COLO668 (cell line): ENCODE results near the gene PELI3.
A peak's percentile ranks its signal among the peaks of the same experiment; 100 is the strongest.
"Not testable (repeated sequence)": the region's sequence is repeated elsewhere in the genome, so short reads cannot be mapped to it uniquely, and the experiment has no call there.

Experiments used
- DNase-seq: peaks from one replicate; lab custom pipeline; 2025; ENCODE audit not compliant: unreplicated experiment; lab: John Stamatoyannopoulos, UW

The PELI3 gene

DNA sequence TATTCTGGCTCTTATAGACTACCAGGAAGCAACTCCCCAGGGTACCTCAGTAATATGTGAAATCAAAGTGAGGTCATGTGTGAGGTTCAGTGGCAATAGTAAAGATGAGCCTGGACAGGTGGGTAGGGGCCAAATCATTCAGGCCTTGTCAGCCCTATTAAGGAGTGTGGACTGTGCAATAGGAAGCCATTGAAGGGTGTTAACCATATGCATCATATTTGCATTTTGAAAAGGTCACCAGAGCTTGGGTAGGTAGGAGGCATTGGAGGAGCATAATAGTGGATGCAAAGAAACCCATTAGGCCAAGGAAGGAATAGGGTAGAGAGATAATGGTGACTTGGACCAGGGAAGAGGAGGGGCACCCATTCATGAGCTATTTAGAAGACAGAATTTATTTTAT, 19.7 kb upstream of the PELI3 start:
- no peak for DNase-seq

DNA sequence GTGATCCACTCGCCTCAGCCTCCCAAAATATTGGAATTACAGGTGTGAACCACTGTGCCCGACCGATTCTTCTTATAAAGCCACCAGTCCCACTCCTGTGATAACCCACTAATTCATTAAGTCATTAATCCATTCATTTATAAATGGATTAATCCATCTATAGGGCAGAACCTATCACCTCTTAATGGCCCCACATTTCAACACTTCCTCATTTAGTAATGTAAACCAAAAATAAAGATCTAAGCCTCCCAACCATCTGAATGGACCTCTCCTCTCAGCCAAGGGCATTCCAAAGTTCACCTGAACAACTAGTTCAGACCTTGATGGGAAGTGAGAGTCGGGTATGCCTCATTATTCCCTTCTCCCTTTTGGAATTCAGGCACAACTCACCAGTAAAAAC, 18.2 kb upstream of the PELI3 start:
- DNase-seq = no peak

DNA sequence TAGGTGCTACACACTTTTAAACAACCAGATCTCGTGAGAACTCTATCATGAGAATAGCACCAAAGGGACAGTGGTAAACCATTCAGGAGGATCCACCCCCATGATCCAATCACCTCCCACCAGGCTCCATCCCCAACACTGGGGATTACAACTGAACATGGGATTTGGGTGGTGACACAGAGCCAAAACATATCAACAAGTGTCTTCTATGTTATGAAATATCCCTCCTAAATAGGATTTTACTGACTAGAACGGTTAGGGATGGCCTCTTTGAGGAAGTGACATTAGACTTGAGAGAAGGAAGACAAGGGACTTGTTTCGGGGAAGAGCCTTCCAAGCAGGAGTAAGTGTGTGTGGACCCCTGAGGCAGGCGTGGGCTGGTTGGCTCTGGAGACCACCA, 16.1 kb upstream of the PELI3 start:
- no peak for DNase-seq

DNA sequence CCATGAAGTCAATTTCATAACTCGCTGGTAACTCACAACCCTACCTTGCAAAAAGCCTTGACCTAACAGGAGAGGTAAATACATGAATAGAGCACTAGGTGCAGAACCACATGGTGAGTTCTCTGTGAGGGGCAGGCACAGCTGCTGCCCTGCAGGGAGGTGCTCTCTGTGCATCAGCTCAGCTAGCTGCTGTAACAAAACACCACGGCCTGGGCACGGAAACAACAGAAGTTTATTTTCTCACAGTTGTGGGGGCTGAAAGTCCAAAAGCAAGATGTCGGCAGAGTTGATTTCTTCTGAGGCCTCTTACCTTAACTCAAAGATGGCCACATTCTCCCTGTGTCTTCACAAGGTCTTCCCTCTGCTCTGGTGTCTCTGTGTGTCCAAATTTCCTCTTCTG, 15.0 kb upstream of the PELI3 start:
- no peak for DNase-seq

DNA sequence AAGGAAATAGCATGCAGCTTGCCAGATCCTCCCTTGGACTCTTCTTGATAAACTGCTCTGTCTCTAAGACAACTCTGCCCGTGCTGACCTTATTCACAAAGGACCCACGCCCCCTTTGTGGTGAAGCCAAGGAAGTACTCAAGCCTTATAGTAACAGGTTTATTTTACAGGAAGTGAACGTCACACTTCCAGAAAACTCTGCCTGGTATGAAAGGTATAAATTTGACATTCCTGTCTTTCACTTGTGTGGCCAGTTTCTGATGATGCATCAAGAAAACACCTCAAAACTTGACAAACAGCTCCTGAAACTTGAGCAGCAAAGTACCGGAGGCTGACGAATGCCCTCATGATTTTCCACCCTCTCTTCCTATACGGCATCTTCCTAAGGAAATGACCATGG, 12.5 kb upstream of the PELI3 start:
- no peak for DNase-seq

DNA sequence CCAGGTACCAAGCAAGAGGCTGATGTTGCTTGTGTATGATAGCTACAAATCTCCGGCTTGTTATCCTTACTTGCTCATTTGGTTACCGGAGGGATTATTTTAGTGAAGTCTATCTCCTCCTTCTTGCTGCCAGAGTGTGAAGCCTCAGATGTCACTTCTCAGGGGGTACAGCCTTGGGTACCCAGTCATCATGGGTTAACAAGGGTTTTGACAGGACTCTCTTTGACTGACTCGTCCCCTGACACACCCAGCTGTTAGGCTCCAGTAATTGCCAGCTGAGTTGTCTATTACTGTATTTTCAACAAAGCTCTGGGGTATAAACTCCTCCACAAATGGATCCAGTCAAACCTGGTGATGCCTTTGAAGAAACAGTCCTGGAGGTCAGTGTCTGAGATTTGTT, 11.9 kb upstream of the PELI3 start:
- DNase-seq = no peak

DNA sequence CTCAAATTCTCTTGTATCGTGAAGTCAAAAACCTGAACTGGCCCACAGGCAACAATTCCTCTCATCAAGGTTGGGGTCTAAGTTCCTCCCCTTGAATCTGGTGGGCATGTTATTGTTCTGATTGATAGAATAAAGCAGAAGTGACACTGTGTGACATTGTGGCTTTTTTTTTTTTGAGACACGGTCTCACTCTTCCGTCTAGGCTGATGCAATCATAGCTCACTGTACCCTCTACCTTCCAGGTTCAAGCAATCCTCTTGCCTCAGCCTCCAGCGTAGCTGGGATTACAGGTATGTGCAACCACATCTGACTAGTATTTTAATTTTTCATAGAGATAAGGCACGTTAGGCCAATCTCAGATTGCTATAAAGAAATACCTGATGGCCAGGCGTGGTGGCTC, 8.9 kb upstream of the PELI3 start:
- no peak for DNase-seq

DNA sequence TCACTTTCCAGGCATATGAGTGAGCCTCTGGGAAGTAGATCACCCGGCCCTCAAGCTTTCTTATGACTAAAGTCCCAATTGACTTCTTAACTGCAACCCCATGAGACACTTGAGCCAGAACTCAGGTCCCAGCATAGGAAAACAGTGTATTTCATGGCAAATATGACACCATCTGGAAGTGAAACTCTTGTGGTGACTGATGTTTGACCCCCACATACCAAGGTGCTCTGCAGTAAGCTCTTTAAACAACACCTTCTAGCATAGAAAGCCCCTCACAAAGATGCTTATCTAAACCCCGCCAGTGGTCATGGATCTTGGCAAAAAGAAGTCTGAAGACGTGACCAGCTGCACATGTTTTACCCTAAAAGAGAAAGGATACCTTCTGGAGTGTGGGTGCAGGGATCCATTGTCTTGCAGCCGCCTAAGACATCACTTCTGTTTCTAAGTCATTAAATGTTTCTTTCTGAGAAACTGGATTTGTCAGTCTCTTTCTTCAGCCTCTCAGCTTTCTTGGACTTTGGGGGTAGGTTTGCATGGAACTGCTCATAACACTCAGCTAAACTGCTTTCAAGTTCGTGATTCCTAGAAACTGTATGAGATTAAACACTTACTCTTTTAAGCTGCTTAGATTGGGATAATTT, 7.4 kb upstream of the PELI3 start:
- no peak for DNase-seq

DNA sequence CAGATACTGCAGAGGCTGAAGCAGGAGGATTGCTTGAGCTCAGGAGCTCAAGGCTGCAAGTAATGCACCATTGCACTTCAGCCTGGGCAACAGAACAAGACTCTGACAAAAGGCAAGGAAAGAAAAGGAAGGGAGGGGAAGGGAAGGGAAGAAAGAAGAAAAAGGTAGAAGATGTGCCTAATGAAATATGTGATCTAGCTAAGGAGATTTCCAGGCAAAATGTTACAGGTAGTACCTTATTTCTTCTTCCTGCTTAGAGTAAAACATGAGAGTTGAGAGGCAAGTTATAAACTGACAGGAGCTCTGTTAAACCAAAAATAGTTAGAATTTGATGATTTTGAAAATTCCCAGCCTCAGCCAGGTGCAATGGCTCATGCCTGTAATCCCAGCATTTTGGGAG, 4.7 kb upstream of the PELI3 start:
- no peak for DNase-seq

DNA sequence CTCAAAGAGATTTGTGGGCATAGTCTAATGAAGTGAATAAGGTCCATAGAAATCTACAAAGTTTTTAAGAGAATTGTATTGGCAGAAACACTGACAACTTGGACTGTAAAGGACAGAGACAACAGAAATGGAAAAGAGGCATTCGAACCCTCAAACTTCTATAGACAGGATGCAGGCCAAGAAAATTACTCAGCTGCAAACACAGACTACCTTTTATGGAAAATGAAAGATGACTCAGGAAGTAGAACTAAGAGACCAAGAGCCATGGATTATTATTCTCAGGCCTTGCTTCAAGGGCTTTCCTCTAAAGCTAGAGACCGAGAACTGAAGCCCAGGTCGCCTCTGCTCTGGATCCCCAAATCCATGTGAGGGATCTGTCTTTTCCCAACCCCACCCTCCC, 3.8 kb upstream of the PELI3 start:
- DNase-seq = no peak

DNA sequence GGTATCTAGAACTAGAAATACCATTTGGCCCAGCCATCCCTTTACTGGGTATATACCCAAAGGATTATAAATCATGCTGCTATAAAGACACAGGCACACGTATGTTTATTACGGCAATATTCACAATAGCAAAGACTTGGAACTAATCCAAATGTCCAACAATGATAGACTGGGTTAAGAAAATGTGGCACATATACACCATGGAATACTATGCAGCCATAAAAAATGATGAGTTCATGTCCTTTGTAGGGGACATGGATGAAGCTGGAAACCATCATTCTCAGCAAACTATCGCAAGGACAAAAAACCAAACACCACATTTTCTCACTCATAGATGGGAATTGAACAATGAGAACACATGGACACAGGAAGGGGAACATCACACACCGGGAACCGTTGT, 2.6 kb upstream of the PELI3 start:
- not testable (repeated sequence) for DNase-seq

DNA sequence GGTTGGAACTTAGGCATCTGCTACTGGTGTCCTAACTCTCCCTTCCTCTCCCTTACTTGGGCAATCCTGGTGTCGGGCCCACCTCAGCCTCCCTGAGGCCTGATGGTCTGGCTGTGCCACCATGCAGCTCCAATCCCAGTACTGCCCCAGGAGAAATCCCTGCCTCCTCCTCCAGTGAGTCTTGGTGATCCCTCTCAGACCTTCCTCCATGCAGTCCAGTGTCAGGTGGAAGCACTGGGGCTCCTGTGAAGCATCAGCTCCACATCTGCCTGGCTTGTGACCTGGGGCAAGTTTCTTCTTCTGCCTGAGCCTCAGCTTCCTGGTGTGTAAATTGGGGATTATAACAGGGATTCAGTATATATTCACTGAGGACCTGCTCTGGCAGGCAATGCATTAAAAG, 1.8 kb upstream of the PELI3 start:
- DNase-seq = no peak

DNA sequence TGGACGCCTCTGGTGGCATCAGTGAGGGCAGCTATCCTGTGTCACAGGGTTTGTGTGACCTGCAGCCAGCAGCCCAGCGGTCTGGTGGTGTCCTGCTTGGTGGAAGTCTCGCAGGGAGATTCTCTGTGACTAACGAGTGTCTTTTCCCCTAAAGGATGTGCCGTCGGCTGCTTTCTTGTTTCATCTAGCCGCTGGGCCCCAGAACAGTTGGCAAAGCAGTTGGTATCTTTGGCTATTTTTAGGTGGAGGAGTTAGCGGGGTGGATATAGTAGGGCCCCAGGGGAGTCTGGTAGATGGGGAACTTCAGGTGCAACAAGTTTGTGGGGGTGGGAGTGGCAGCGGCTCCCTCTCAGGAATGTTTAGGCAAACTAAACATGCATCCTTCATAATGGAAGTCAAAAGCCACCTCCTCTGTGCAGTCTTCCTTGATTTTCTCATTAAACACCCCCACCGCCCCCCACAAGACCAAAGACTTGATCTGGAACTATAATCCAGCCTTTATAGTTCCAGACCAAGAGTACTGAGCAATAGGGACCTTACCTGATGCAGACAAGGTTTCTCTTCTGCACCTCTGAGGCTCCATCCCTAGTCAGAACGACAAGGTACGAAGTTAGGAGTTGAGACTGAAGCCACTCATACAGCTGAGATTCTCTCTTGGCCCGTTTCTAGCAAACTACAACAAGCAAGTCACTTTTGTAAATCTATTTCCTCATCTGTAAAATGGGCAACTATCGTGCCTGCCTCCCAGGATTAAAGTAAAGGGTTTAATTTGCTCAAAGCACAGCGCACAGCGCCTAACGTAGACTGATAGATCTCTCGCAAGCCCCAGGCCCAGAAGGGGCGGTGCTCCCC, 1.1 kb upstream of the PELI3 start:
- no peak for DNase-seq

DNA sequence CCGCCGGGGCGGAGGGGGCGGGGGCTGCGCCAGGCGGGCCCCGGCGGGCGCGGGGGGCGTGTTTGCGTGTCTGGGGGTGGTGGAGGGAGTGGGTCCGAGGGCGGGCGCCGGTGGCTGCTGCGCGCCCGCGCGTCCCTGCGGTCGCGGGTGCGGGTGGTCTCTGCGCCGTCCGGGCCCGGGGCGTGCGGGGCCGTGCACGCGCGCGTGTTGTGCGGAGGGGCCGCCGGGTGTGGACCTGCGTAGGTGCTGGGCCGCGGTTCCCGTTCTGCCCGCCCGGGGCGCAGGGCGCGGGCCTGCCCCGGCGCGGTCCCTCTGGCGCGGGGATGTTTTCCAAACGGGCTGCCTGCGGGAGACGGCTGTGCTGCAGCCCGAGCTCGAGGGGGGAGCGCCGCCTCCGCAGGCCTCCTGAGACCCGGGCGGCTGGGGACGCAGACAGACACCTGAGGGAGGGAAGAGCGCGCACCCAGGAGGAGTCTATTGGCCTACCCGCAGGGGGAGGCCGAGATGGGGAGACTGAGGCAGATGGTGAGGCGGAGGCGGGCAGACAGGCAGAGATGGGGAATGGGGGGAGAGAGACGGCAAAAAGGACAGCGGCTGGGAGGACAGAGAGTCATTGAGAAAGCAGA, 442 bp downstream of the PELI3 start:
- peak; percentile 52 for DNase-seq

DNA sequence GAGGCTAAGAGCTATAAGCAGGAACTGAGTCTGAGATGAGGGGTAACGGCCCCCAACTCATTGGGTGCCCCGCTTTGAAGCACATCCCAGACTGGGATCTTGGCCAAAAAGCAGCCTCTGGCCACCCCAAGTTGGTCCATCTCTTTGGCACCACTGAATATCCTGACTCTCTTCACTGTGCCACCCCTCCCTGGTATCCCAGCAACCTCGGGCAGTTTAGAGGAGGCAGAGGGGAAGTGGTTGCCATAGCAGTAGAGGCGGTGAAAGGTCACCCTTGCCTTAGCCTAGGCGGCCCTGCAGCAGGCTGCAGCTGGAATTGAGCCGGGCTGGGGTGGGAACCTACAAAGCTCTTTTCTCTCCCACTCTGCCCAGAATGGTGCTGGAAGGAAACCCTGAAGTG, 1.1 kb downstream of the PELI3 start:
- DNase-seq = peak; percentile 76

DNA sequence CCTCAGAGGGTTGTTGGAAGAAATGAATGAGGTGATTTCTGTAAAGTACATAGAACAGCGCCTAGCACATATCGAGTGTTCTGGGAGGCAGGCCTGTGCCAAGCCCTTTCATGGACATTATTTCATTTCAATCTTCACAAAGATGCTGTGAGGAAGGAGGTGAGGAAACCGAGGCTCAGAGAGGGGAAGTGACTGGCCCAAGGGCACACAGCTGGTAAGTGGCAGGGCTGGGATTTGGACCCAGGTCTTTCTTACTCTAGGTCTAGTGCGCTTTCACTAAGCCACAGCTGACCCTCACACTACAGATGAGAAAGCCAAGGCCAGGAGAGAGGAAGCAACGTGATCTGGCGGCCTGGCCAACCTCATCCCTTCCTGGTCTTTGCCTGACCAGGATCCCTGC, 2.0 kb downstream of the PELI3 start:
- no peak for DNase-seq

DNA sequence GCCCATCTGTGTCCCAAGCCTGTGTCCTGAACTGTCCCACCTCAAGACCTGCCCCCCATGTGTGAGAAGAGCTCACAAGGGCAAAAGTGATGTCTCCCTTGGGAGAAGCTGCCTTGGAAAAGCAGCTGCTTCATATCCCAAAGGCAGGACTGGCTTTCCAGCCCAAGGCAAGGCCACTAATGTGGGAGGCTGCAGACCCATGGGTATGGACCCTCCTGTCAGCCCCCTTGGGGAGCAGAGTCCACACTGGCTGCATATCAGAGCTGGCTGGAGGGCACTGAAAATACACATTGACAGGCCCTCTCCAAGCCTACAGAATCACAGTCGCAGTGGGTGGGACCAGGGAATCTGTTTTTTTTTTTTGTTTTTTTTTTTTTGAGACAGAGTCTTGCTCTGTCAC, 2.7 kb downstream of the PELI3 start:
- DNase-seq = no peak

DNA sequence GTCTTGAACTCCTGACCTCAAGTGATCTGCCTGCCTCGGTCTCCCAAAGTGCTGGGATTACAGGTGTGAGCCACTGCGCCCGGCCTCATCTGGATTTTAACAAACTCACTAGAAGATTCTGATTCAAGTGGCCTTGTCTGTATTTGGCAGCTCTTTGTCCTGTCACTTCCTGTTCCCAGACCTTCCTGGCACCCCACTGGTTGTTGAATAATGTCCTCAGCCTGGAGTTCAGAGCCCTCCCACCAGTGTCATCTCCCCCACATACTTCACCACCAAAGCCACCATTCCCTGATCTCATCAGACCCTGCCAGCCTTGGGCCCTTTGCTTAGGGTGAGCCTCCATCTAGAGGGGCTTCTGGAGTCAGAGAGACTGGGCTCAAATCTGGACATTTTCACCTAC, 3.3 kb downstream of the PELI3 start:
- DNase-seq = no peak

DNA sequence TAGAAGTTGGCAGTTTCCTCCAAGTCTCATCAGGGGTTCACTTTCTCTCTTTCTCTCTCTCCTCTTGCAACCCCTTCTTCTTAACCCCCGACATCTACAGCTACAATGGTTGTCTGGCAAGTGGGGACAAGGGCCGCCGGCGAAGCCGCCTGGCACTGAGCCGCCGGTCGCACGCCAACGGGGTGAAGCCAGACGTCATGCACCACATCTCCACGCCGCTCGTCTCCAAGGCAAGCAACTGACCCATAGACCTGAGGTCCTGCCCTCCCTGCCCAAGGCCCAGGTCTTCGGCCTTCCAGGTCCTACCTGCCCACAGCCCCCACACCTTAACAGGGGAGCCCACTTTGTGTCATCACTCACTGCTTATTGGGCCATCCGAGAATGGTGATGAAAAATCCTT, 4.4 kb downstream of the PELI3 start:
- no peak for DNase-seq

DNA sequence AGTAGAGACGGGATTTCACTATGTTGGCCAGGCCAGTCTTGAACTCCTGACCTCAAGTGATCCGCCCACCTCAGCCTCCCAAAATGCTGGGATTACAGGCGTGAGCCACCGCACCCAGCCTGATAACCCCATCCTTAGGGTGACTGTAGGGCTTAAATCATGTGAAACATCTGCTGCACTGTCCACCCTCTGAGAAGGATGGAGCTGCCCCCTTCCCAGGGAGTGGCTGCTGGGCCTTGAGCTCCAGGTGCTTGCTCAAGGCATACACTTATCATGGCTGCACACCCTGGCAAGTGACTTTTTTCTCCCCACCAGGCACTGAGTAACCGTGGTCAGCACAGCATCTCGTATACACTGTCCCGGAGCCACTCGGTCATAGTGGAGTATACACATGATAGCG, 5.3 kb downstream of the PELI3 start:
- DNase-seq = no peak

DNA sequence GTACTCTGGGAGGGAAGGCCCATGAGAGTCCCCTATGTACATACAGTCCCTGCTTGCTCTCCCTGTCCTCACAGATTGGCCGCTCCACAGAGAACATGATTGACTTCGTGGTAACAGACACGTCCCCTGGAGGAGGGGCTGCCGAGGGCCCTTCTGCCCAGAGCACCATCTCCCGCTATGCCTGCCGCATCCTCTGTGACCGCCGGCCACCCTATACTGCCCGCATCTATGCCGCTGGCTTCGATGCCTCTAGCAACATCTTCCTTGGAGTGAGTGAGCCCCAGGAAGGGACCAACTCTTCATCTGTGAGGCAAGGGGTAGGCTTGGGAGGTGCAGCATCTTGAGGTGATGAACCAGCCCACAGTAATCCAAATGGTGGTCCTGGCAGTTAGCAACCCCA, 6.5 kb downstream of the PELI3 start:
- no peak for DNase-seq
